ENCODE measurements around the gene ANKS1B.
"Not testable (repeated sequence)": the region's sequence is repeated elsewhere in the genome, so short reads cannot be mapped to it uniquely, and the experiment has no call there.

ANKS1B gene

DNA sequence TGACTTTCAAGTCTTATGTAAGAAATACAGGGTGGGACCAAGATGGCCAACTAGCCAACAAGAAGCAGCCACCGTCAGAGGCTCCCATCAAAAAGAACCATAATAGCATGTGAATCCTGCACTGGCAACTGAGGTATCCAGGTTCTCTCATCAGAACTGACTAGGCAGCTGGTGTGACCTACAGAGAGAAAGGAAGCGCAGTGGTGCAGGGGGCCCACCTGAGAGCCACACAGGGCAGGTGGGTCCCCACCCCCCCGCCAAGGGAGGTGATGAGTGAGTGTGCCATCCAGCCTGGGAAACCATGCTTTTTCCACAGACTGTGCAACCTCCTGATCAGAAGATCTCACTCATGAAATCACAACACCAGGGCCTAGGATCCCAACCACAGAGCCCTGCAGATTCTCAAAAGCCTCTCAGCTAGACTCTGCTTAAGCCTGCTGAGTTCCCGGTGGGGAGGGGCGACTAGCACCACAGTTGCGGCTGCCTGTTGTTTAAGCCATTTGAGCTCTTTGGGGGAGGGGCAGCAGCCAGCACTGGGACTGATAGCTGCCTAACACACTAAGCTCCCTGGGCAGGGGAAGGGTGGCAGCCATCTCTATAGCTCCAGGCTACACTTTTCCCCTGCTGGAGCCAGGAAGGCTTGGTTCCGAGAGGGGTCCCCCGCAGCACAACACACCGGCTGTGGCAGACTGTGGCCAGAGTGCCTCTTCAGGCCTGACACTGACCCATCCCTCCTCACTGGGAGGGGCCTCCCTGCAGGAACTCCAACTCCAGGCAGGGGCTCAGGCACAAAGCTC lies 261.8 kb downstream of the ANKS1B start:
- H3K9me3 ChIP-seq = no peaks in the 10 kb centered on the region
- TF ChIP-seq, protein P1, sequence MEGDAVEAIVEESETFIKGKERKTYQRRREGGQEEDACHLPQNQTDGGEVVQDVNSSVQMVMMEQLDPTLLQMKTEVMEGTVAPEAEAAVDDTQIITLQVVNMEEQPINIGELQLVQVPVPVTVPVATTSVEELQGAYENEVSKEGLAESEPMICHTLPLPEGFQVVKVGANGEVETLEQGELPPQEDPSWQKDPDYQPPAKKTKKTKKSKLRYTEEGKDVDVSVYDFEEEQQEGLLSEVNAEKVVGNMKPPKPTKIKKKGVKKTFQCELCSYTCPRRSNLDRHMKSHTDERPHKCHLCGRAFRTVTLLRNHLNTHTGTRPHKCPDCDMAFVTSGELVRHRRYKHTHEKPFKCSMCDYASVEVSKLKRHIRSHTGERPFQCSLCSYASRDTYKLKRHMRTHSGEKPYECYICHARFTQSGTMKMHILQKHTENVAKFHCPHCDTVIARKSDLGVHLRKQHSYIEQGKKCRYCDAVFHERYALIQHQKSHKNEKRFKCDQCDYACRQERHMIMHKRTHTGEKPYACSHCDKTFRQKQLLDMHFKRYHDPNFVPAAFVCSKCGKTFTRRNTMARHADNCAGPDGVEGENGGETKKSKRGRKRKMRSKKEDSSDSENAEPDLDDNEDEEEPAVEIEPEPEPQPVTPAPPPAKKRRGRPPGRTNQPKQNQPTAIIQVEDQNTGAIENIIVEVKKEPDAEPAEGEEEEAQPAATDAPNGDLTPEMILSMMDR (IDR thresholded peaks at IDR 0.05; ENCODE audit: low read depth, low read length) = no peak
- no peaks in the 10 kb centered on the region for H3K27me3 ChIP-seq
- H3K36me3 ChIP-seq = no peaks in the 10 kb centered on the region
- H3K4me1 ChIP-seq = no peaks in the 10 kb centered on the region
- H3K4me3 ChIP-seq (ENCODE audit: low read depth, low read length) = no peak overlapping the region
- peak; percentile 3 for DNase-seq

DNA sequence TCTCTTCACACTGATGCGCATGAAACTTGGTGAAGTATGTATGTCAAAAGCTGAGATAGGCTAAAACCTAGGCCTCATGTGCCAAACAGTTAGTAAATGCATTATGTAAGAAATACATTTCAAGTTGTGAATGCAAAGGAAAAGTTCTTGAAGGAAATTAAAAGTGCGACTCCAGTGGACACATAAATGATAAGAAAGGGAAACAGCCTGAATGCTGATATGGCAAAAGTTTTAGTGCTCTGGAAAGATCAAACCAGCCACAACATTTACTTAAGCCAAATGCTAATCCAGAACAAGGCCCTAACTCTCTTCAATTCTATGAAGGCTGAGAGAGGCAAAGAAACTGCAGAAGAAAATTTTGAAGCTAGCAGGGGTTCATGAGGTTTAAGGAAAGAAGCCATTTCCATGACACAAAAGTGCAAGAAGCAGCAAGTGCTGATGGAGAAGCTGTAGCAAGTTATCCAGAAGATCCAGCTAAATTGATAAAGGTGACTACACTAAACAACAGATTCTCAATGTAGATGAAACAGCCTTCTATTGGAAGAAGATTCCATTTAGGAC lies 262.9 kb downstream of the ANKS1B start:
- H3K4me3 ChIP-seq (ENCODE audit: low read depth, low read length) = no peak overlapping the region
- H3K9me3 ChIP-seq = no peaks in the 10 kb centered on the region
- no peaks in the 10 kb centered on the region for H3K36me3 ChIP-seq
- no peaks in the 10 kb centered on the region for H3K4me1 ChIP-seq
- TF ChIP-seq, protein P1 (IDR thresholded peaks at IDR 0.05; ENCODE audit: low read depth, low read length) = no peak
- no peaks in the 10 kb centered on the region for H3K27me3 ChIP-seq
- no peak for DNase-seq

DNA sequence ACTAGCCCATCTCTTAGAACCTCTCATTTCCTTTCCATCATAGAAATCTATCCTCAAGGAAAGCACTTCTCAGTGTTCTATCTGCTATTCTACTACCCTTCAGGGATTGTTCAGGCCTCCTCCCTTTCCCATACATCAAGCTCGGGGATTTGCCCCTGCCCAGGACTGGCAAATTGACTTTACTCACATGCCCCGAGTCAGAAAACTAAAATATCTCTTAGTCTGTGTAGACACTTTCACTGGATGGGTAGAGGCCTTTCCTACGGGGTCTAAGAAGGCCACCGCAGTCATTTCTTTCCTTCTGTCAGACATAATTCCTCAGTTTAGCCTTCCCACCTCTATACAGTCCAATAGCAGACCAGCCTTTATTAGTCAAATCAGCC lies 264.7 kb downstream of the ANKS1B start:
- H3K4me1 ChIP-seq; H3K27me3 ChIP-seq; H3K36me3 ChIP-seq; DNase-seq; H3K9me3 ChIP-seq; H3K4me3 ChIP-seq (ENCODE audit: low read depth, low read length): not testable (repeated sequence)

DNA sequence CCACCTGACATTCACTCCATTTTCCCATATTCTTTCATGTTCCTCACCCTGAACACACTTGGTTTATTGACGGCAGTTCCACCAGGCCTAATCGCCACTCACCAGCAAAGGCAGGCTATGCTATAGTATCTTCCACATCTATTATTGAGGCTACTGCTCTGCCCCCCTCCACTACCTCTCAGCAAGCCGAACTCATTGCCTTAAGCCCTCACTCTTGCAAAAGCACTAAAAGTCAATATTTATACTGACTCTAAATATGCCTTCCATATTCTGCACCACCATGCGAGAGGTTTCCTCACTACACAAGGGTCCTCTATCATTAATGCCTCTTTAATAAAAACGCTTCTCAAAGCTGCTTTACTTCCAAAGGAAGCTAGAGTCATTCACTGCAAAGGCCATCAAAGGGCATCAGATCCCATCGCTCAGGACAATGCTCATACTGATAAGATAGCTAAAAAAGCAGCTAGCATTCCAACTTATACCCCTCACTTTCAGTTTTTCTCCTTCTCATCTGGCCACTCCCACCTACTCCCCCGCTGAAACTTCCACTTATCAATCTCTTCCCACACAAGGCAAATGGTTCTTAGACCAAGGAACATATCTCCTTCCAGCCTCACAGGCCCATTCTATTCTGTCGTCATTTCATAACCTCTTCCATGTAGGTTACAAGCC lies 265.2 kb downstream of the ANKS1B start:
- H3K4me3 ChIP-seq (ENCODE audit: low read depth, low read length); H3K36me3 ChIP-seq; DNase-seq; H3K27me3 ChIP-seq; H3K4me1 ChIP-seq; H3K9me3 ChIP-seq: not testable (repeated sequence)

DNA sequence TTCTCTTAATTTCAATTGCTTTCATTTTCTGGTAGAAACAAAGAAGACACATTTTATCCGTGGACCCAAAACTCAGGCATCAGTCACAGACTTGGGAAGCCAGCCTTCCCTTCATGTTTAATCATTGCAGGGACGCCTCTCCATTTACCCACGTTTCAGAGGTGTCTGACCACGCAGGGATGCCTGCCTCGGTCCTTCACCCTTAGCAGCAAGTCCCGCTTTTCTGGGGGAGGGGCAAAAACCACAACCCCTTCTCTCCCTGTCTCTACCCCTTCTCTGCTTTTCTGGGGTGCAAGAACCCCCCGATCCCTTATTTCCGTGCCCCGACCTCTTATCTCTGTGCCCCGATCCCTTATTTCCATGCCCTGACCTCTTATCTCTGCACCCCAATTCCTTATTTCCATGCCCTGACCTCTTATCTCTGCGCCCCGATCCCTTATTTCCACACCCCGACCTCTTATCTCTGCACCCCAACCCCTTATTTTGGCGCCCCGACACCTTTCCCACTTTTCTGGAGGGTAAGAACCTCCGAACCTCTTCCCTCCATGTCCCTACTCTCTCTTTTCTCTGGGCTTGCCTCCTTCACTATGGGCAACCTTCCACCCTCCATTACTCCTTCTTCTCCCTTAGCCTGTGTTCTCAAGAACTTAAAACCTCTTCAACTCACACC lies 268.8 kb downstream of the ANKS1B start:
- DNase-seq; H3K9me3 ChIP-seq; H3K27me3 ChIP-seq; H3K4me3 ChIP-seq (ENCODE audit: low read depth, low read length); H3K36me3 ChIP-seq; H3K4me1 ChIP-seq: not testable (repeated sequence)

DNA sequence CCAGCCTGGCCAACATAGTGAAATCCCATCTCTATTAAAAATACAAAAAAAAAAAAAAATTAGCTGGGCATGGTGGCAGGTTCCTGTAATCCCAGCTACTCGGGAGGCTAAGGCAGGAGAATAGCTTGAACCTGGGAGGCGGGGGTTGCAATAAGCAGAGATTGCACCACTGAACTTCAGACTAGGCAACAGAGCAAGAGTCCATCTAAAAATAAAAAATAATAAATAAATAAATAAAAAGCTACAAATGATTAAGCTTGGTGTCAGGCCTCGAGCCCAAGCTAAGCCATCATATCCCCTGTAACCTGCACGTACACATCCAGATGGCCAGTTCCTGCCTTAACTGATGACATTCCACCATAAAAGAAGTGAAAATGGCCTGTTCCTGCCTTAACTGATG lies 269.8 kb downstream of the ANKS1B start:
- H3K9me3 ChIP-seq; H3K4me1 ChIP-seq; H3K27me3 ChIP-seq; H3K36me3 ChIP-seq; H3K4me3 ChIP-seq (ENCODE audit: low read depth, low read length); DNase-seq: not testable (repeated sequence)

DNA sequence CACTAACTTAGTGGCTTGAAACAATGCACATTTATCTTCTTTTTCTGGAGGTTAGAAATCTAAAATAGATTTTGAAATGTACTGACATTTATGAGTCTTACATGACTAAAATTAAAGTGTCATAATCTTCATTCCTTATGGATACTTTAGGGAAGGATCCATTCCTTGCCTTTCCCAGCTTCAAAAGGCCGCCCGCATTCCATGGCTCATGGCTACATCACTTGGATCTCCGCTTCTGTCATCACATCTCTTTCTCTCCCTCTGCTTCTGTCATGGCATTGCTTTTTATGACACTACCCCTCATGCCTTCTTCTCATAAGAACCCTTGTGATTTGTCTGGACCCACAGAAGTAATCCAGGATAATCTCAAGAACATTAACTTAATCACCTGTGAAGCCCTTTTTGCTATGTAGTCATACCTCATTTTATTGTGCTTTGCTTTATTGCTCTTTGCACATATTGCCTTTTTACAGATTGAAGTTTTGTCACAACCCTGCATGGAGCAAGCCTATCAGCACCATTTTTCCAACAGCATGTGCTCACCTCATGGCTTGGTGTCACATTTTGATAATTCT lies 270.7 kb downstream of the ANKS1B start:
- DNase-seq = no peak
- TF ChIP-seq, protein P1 (IDR thresholded peaks at IDR 0.05; ENCODE audit: low read depth, low read length) = no peak

More for the DNA sequence above, 270.7 kb downstream of the ANKS1B start:
- H3K9me3 ChIP-seq = no peaks in the 10 kb centered on the region; the same call in none of the 2 replicates
- no peaks in the 10 kb centered on the region for H3K4me1 ChIP-seq
- no peaks in the 10 kb centered on the region for H3K27me3 ChIP-seq
- H3K36me3 ChIP-seq = no peaks in the 10 kb centered on the region
- H3K4me3 ChIP-seq (ENCODE audit: low read depth, low read length) = no peak overlapping the region
